Measurements from ENCODE around the gene RAPGEF4. TPM values are rescaled to one million over a fixed set of nuclear protein-coding genes. Genes with fewer than 3 reads are reported as not detected.

RAPGEF4 gene
- total RNA-seq = 7.2 TPM
- long read RNA-seq, full-length matches to known transcripts = 5 of 15 reads
- long read RNA-seq, partial matches to known transcripts = 5 of 15 reads
- long read RNA-seq, other reads (novel, unspliced or antisense) = 5 of 15 reads

DNA sequence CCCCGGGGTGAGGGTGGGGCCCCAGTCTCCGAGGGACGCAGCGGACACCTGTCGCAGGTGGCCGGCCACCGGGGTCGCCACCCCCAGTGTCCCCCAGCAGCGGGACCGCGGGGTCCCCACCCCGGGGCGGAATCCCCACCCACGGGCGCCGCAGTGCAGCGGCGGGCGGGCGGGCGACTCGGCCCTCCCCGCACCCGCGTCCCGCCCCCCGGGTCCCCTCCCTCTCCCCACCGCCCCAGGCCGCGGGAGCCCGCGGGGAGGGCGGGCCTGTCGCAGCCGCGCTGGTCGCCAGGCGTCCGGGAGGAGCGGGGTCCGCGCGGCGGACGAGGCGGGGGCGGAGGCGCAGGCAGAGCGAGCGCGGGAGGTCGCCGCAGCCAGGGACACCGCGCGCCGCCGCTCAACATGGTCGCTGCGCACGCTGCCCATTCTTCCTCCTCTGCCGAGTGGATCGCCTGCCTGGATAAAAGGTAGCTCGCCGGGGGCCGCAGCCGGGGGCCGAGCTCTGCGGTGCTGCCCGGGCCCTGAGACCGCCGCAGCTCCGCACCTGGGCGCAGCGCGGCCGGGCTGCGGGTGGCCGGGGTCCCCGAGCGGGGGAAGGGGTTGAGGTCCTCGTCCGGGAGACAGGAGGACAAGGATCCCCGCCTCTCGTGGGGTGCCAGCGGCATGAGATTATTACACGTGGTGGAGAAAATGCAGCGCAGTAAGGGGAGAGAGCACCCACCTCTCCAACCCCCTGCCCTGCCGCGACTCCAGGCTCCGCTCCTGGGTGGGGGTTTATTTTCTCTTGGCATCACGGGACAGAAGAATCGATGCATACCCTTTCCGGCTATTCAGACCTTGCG is at the start of gene RAPGEF4:
RAPGEF4 (plus strand) TSS at position 264 of the 842 bp plus-strand sequence; CDS start at position 403, 139 bp downstream.
- ATAC-seq (ENCODE audit: poor library complexity) = peak; percentile 57
- DNase-seq = no peak
- intact Hi-C loops (cut with DNase I) = no loop called here

DNA sequence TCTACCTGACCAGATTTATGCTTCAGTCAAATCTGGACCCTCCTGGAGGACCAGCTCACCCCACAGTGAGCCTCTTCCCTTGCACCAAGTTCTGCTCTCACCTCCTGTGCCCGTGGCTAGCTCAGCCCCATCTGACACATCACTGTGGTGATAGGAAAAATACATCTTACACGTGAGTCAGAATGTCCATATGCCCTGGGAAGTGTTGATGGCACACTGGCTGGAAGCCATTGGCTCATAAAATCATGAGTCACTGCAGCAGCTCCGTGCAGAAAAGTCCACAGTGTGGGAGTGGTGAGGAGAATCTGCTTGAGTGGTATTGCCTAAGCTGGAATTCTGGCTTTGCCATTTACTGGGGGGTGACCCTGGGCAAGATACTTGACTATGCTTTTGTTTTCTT is 42.6 kb upstream of the RAPGEF4 start:
- intact Hi-C loops (cut with DNase I) = no loop called here
- peak; percentile 78 for DNase-seq

DNA sequence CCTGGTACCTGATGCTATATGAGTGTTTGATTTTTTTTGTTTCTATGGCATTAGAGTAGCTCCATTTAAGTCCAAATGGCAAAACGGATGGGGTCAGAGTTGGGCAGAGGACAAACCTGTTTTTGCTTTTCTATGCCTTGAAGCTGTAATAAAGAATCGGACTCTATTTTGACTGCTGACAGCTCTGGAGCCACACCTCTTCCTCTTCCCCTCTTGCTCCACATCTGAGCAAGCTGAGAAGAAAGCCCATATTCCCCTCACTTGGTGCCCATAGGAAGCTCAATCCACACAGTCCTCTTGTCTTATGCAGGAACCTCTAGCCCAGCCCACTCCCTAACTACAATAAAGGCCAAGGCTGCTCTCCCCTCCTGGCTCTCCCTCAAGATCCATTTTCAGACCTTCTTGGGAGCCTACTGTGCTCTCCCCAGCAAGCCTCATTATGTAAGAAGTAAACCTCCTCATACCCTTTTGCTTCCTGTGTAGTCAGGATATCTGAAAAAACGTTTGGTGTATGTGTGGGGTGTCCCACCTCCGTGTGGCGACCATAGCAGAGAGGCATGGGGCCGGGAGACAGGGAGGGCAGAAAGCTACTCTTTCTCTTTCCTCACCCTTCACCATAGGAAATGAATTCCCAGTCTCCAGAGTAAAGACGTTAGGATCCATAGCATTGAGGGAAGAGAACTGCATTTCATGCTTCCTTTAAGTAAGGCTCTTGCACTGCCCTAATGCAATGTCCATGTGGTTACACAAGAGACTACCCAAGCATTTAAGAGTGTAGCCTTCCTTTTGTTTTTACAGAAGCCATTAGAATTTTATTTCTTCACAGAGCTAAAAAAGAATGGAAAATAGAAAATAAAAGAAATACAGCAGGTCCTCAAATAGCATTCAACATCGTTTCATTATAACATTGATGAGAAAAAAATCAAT is 41.9 kb upstream of the RAPGEF4 start:
- ATAC-seq (ENCODE audit: poor library complexity) = peak; percentile 16
- intact Hi-C loops (cut with DNase I) = no loop called here
- no peak for DNase-seq

More for the DNA sequence above, 42.6 kb upstream of the RAPGEF4 start:
- peak; percentile 95 for ATAC-seq (ENCODE audit: poor library complexity)

DNA sequence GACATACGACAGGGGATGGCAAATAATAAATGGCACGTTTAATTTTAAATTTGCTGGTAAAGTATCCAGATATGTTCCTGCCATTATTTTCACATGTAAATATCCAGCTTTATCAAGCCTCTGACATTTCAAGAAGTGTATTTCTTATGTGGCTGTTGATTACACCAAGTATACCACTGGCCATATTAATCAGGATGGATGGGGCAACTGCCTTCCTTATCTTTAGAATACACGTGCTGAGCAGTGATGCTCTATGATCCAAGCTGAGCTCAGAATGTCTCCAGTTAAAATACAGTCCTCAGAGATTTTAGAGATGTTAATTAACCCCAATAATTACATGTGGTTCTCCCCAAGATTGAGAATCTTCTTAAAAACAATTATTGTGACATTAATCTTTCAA is 38.3 kb upstream of the RAPGEF4 start:
- no peak for ATAC-seq (ENCODE audit: poor library complexity)
- DNase-seq = no peak
- intact Hi-C loops (cut with DNase I) = no loop called here

DNA sequence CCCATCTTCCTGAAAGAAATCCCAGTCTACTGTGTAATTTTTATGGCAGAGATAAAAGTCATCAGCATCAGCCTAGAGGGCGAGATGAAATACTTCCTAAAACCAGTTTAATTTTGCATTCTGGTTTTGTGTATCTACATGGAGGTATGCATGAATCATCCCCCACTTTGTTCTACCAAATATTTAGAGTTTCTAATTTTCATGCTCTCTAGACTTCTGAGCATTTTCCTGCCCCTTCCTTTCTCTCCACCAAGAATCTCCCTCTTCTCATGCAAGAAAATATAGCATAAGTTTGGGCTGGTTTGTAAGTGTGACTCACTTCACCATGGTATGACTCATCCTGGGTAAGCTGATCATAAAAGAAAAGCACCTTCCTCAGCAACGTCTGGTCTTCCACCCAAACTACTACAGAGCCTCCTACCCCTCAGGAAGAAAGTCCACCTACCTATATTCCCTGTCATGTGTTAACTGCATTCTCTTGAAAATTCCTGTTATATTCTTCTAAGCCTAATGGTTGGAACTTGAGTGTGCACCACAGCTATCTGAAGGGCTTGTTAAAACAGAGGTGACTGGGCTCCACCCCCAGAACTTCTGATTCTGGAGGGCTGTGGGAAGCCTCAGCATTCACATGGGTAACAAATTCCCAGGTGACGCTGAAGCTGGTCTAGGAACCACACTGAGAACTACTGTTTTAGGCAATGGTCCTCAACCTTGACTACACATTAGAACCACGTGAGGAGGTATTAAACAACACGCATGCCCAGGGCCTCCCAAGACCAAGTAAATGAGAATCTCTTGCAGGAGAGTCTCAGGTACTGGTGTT is 37.4 kb upstream of the RAPGEF4 start:
- ATAC-seq (ENCODE audit: poor library complexity) (no peak), DNase-seq (no peak)
- intact Hi-C loops (cut with DNase I) = no loop called here

DNA sequence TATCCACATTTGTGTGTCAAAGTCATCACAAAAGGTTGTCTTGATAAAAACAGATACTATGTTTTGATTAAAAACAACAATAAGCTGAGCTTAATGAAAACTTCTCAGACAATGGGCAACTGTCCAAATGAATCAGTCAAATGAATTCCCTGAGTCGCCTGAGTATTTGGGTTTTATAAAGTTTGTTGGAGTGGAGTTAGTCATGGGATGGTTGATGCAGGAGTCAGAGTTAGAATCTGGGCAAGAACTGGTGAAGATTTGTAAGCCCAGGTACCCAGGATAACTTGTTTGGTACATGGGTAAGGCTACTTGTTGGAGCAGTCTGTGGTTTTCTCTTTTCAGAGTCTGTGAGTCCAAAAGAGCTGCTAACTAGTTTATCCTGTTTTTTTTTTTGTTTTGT is 34.4 kb upstream of the RAPGEF4 start:
- DNase-seq (no peak), ATAC-seq (ENCODE audit: poor library complexity) (no peak)
- intact Hi-C loops (cut with DNase I) = no loop called here

DNA sequence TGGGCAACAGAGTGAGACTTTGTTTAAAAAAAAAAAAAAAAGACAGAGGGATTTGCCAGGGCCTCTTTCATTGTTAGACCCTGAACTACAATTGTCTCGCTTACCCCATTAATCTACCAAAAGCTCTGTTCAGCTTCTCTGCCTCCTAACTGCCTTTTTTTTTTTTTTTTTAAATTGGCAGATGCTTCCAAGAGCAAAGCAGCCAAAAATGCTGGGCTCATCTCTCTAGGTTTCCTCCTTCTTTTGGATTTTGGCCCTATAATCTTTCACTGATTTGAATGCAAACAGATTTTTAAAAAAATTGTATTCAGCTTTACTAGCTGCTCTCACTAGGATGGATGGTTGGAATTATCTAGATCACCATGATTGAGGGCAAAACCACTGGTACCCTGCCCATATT is 33.2 kb upstream of the RAPGEF4 start:
- no peak for ATAC-seq (ENCODE audit: poor library complexity)
- intact Hi-C loops (cut with DNase I) = no loop called here
- no peak for DNase-seq

DNA sequence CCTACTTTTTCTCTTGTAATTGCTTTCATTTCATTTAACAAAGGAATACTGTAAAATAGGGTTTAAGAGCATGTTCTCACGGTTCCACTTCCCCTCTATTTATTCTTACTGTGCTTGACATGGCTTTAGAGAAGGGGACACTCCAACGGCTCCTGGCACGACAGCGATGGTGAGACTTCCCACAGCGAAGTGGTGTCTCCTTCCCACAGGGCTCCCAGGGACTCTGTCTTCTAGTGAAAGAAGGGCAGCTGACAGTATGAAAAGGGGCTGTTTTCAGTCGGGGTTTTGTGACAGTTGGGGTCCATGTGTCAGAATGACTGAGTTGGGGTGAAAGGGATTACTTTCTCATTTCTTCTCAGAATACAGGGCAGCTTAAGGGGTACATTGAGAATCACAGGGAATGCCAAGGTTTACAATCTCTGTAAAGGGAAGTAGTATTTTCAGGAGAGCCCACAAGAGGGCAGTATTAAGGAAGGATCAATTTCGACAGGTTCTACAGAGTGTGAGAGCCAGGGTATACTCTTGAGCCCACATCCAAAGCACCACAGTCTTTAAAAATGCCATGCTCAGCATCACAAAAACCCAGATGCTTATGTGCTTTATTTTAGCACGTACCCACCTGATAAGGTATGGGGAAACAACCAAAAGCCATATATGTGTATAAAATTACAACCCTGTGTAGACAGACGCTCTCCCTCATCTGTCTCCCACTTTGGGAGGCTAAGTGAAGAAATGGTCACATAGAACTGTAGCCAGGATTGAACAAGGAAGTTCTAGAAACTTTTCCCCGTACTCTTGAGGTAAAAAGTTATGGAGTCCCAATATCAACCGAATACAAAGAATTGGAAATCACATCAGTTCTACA is 31.3 kb upstream of the RAPGEF4 start:
- ATAC-seq (ENCODE audit: poor library complexity) (peak; percentile 75), DNase-seq (no peak)
- intact Hi-C loops (cut with DNase I) = no loop called here

DNA sequence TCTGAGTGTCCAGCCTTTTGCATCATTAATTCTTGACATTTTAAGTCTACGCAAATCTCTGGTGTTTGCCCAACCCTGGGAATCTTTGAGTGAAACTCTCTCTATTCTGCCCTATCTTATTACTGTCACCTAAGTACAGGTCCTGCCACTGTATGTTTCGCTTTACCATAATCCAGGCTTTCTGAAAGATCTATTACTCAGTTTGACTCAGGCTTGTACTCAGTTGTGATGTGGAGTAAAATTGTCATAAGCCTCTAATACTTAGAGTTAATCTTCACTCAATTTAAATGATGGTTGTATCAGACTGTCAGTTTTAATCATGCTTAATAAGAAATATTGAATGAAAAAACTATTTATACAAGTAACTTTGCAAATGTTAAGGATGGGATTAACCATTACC is 30.3 kb upstream of the RAPGEF4 start:
- no peak for ATAC-seq (ENCODE audit: poor library complexity)
- no peak for DNase-seq
- intact Hi-C loops (cut with DNase I) = no loop called here

DNA sequence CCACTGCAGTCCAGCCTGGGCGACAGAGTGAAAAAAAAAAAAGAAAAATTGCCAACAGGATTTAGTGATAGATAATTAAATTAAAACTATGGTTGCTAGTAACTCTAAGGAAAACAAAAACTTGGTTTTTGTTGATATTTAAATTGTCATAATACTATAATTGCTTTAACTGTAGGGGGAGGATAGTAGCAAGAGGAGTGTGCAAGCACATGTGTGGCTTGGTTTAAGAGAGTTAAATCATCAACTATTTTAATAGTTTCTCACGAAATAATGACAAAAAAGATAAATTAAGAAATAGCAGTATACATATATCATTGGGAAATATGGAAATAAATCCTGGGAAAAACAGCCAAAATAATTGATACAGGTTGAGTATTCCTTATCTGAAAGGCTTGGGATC is 27.4 kb upstream of the RAPGEF4 start:
- DNase-seq (no peak), ATAC-seq (ENCODE audit: poor library complexity) (no peak)
- intact Hi-C loops (cut with DNase I) = no loop called here

DNA sequence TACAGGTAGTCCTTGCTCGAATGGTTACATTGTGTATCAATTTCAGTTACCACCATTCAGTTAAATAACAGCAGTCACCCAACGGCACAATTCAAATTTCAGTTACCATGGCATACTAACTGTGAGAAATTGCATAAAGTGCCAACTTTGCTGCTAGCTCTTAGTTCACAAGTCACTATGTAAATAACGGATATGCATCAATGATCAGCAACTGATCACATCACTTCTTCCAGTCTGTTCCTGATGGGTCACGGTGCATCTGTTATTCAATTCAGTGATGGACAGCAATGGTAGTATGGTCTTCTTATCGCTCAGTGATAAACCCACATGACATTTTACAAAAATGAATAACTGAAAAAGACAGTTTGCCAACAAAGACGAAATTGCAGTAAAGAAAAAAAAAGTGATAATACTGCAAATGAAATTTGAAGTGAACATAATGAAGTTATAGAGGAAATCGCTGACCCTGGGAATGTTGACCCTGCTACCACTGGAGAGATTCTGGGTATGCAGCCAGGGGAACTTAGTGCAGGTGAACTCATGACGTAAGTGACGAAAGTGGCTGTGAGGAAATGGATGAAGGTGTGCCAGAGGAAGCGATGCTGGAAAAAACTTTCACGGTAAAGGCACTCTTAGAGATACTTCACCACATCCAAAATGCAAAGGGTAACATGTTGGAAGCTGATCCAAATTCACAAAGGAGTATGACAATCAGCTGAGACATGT is 25.9 kb upstream of the RAPGEF4 start:
- DNase-seq = no peak
- ATAC-seq (ENCODE audit: poor library complexity) = no peak
- intact Hi-C loops (cut with DNase I) = no loop called here

DNA sequence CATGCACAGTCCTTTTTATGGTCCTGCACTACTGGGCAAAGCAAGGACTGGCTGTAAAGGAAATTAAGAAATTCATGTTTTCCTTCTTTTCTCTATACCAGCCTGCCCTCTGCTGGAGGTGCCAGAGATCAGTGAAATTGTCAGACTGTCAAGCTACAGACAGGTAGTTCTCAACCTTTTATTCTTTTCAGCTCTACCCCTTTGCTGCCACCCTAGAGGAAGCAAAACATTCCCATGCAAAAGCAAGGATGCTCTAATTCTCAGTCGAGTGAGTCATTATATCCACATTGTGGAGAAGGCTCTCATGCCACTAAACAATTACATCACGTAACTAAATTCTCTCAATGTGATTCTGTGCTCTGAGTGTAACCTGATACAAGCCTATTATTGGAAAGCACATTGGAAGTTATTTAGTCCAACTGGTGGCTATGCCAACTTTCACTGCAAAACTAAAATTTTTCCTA is 25.0 kb upstream of the RAPGEF4 start:
- intact Hi-C loops (cut with DNase I) = no loop called here
- DNase-seq (no peak), ATAC-seq (ENCODE audit: poor library complexity) (peak; percentile 78)

DNA sequence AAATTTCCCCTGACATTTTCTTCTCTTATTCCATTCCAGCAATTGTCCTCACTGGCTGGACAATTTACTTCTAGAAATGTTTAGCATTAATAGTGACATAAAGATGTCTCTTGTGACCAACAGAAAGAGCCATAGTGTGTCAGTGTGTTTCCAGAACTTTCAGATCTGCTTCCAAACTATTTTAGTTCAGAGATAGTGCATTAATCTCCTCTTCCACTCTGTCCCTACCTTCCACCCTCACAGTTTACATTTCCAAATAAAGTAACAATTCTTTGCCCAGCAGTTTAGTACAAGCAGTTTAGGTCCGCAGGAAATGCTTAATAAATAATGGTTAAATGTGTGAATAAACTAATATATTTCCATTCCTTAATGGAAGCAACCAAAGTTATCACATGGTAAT is 24.5 kb upstream of the RAPGEF4 start:
- DNase-seq (no peak), ATAC-seq (ENCODE audit: poor library complexity) (peak; percentile 15)
- intact Hi-C loops (cut with DNase I) = no loop called here

DNA sequence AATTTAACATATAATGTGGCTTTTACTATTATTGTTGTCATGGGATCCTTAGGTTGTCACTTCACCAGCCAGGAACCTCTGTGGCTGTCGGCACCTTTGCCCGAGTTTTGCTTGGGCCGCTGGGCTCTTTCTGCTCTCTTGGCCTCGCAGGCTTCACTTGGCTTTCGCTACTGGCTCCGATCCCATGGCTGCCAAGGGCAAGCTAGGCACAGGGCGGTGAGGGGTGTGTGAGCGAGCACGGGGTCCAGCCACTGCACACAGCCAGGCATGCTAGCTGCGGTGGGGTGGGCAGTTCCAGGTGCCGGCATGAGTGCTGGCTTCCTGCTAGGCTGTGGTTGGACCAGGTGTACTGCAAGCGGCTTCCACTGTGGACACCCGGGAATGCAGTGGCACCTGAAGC is 23.4 kb upstream of the RAPGEF4 start:
- peak; percentile 91 for ATAC-seq (ENCODE audit: poor library complexity)
- DNase-seq = peak; percentile 80
- intact Hi-C loops (cut with DNase I) = no loop called here

DNA sequence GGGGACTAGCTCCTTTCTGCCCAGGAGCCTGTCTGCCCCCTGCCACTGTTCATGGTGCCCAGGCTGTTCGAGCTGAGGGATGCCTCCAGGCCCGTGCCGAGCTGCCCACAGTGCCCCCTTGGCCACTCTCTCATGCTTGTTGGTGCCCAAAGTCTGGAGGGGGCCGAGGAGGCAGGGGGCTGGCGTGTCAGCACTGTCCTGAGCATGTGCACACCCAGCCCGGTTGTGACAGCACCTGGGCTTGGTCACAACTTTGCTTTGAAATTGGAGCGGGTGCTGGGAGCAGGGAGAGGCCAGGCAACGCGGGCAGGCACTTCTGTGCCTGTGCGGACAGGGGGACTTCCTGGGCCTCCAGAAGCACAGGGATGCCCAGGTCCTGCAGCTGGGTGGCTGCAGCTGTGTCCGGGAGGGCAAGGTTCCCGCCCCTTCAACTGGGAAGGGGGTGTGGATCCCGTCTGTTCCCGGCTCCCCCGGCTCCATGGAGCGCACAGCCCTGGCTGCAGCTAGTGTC is 22.2 kb upstream of the RAPGEF4 start:
- intact Hi-C loops (cut with DNase I) = no loop called here
- no peak for ATAC-seq (ENCODE audit: poor library complexity)
- DNase-seq = no peak

DNA sequence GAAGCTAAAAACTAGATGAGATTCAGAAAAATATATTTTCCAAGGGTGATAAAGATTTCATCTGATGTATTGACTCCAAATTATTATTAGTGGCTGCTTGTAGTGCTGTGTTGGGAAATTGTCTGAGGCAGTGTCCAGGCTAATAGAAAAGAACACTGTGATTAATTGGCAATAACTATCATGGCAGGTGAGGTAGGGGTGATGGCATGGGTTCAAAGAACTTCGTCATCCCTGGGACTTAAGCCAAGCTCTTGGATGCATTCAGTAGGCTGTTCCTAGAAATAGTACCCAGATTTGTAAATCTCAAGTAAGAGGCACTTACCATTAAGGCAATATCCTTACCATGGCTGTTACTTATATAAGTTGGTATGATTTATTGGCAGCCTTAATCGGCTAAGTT is 13.2 kb upstream of the RAPGEF4 start:
- intact Hi-C loops (cut with DNase I) = no loop called here
- ATAC-seq (ENCODE audit: poor library complexity) (no peak), DNase-seq (no peak)

DNA sequence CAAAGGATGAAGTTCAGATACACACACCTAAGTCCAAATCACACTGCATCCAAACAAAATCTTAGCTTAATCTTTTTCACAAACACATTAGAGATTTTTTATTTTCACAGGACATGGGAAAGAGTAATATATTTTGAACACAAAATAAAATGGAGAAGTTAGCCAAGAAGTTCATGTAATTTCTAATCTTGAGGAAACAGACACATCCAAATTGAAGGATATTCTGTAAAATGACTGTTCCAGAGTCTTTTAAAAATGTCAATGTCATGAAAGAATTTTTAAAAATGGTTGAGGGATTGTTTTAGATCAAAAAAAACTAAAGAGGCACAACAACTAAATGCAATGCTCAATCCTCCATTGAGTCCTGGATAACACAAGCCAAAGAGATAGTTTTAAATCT is 12.4 kb upstream of the RAPGEF4 start:
- no peak for ATAC-seq (ENCODE audit: poor library complexity)
- DNase-seq = no peak
- intact Hi-C loops (cut with DNase I) = no loop called here

Data from Right ventricle myocardium superior (tissue), 1 donor.